ENCODE measurements around the gene S100A2.
A peak's percentile ranks its signal among the peaks of the same experiment; 100 is the strongest.

Gene S100A2

GRCh38 chr1:153543736-153544135 lies 21.9 kb downstream of the S100A2 start:
- Histone ChIP-seq H2AK5ac (ENCODE audit: low read depth, low read length) (peak overlapping the region; percentile 5), H3K4me3 (ENCODE audit: low read length in 2 of 2) (no peak overlapping the region), H3K79me1 (ENCODE audit: low read depth, low read length) (no peaks in the 10 kb centered on the region), H3K18ac (ENCODE audit: low read length) (no peak overlapping the region), H2BK5ac (ENCODE audit: low read length) (no peak overlapping the region), H3K27ac (replicated peaks; ENCODE audit: low read length) (no peak overlapping the region), H2BK12ac (ENCODE audit: low read length) (no peak overlapping the region), H3K36me3 (replicated peaks in 1 of 2; ENCODE audit: control insufficient read depth in 2 of 2, insufficient read depth in 2 of 2, low read length in 2 of 2) (no peaks in the 10 kb centered on the region), H3K4ac (ENCODE audit: low read length) (no peak overlapping the region), H3K4me1 (ENCODE audit: control insufficient read depth in 2 of 2, insufficient read depth in 1 of 2, low read depth in 1 of 2, low read length in 2 of 2) (peaks cover 13 to 31% of the 10 kb centered on the region in 2 donors), H2BK120ac (ENCODE audit: low read depth, low read length) (no peak overlapping the region), H4K8ac (ENCODE audit: low read depth, low read length) (no peak overlapping the region), H3K23ac (ENCODE audit: low read depth, low read length, poor library complexity) (no peak overlapping the region), H3K9ac (ENCODE audit: low read depth, low read length, poor library complexity) (no peak overlapping the region), H4K91ac (ENCODE audit: low read depth, low read length, poor library complexity) (no peak overlapping the region), H2AFZ (ENCODE audit: low read length) (no peak overlapping the region), H3K27me3 (ENCODE audit: control insufficient read depth in 3 of 3, insufficient read depth in 3 of 3, low read depth in 1 of 3, low read length in 3 of 3) (peaks cover 0 to 24% (median 0%) of the 10 kb centered on the region in 3 experiments), H3K14ac (ENCODE audit: low read length) (no peak overlapping the region), H2BK15ac (ENCODE audit: low read length) (no peak overlapping the region), H3K9me3 (replicated peaks in 1 of 2; ENCODE audit: control insufficient read depth in 2 of 2, insufficient read depth in 1 of 2, low read depth in 1 of 2, low read length in 2 of 2) (no peaks in the 10 kb centered on the region), H3K4me2 (ENCODE audit: insufficient read depth, low read length, poor library complexity, severe bottlenecking) (no peak overlapping the region)
- no peak for DNase-seq (ENCODE audit: low spot score)
- no CpG with 5 or more reads among the region's 4 CpGs for WGBS, 2 donors (ENCODE audit: extremely low coverage in 2 of 2, insufficient read length in 2 of 2, insufficient replicate concordance in 1 of 2)

DNA sequence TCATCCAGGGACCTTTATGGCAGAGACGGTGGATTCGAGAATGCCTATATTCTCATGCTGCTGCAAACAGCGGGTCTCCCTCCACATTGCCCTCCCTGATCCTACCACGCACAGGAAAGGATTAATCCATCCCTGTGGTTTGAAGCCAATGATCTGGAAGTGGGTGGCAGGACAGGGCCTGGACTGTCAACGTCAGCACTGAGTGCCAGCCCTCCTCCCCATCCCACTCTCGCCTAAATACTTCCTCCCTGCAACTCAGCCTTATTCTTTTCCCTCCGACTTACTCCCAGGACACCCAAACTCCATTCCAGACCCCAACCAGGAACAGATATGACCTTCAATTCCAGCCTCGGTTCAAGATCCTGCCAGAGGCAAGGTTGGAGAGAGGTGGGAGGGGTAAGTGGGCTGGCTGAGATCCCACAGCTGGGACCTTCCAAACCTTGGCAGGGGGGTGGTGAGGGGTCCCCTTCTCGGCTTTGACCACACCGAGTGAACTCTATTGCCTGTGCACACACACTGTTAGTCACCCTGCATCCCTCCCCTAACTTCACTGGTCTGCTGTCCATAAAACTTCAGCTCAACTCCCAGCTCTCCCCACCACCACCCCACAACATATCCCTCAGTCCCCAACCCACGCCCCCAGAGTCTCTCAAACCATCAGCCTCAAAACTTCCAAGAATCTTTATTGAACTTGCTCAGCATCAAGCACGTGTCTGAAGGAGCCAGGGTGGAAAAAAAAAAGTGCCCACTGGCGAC lies 22.5 kb downstream of the S100A2 start:
- H3K4me1 ChIP-seq (ENCODE audit: control insufficient read depth in 2 of 2, insufficient read depth in 1 of 2, low read depth in 1 of 2, low read length in 2 of 2) = peaks cover 13 to 32% of the 10 kb centered on the region in 2 donors
- H2BK5ac ChIP-seq (ENCODE audit: low read length) = no peak overlapping the region
- H2BK120ac ChIP-seq (ENCODE audit: low read depth, low read length) = no peak overlapping the region
- H2BK15ac ChIP-seq (ENCODE audit: low read length) = no peak overlapping the region
- H3K14ac ChIP-seq (ENCODE audit: low read length) = no peak overlapping the region
- H3K9me3 ChIP-seq (replicated peaks in 1 of 2; ENCODE audit: control insufficient read depth in 2 of 2, insufficient read depth in 1 of 2, low read depth in 1 of 2, low read length in 2 of 2) = no peaks in the 10 kb centered on the region
- H3K4ac ChIP-seq (ENCODE audit: low read length) = no peak overlapping the region
- no peak overlapping the region for H2AFZ ChIP-seq (ENCODE audit: low read length)
- H2BK12ac ChIP-seq (ENCODE audit: low read length) = no peak overlapping the region
- no peak for DNase-seq (ENCODE audit: low spot score)
- no peak overlapping the region for H4K91ac ChIP-seq (ENCODE audit: low read depth, low read length, poor library complexity)
- peak overlapping the region; percentile 1 for H3K18ac ChIP-seq (ENCODE audit: low read length)
- no peak overlapping the region for H3K4me3 ChIP-seq (ENCODE audit: low read length in 2 of 2)
- H3K27me3 ChIP-seq (ENCODE audit: control insufficient read depth in 3 of 3, insufficient read depth in 3 of 3, low read depth in 1 of 3, low read length in 3 of 3) = peaks cover 0 to 23% (median 0%) of the 10 kb centered on the region in 3 experiments
- H3K9ac ChIP-seq (ENCODE audit: low read depth, low read length, poor library complexity) = no peak overlapping the region
- no peaks in the 10 kb centered on the region for H3K79me1 ChIP-seq (ENCODE audit: low read depth, low read length)
- no peaks in the 10 kb centered on the region for H3K36me3 ChIP-seq (replicated peaks in 1 of 2; ENCODE audit: control insufficient read depth in 2 of 2, insufficient read depth in 2 of 2, low read length in 2 of 2)
- no CpG with 5 or more reads among the region's 13 CpGs for WGBS, 2 donors (ENCODE audit: extremely low coverage in 2 of 2, insufficient read length in 2 of 2, insufficient replicate concordance in 1 of 2)
- H3K23ac ChIP-seq (ENCODE audit: low read depth, low read length, poor library complexity) = no peak overlapping the region
- no peak overlapping the region for H4K8ac ChIP-seq (ENCODE audit: low read depth, low read length)
- H3K4me2 ChIP-seq (ENCODE audit: insufficient read depth, low read length, poor library complexity, severe bottlenecking) = no peak overlapping the region
- H2AK5ac ChIP-seq (ENCODE audit: low read depth, low read length) = peak overlapping the region; percentile 5
- H3K27ac ChIP-seq (replicated peaks; ENCODE audit: low read length) = no peak overlapping the region

- Histone ChIP-seq H4K8ac (ENCODE audit: low read depth, low read length) (no peak overlapping the region), H4K91ac (ENCODE audit: low read depth, low read length, poor library complexity) (no peak overlapping the region), H3K9me3 (replicated peaks in 1 of 2; ENCODE audit: control insufficient read depth in 2 of 2, insufficient read depth in 1 of 2, low read depth in 1 of 2, low read length in 2 of 2) (no peaks in the 10 kb centered on the region), H3K27me3 (ENCODE audit: control insufficient read depth in 3 of 3, insufficient read depth in 3 of 3, low read depth in 1 of 3, low read length in 3 of 3) (peaks cover 0 to 22% (median 0%) of the 10 kb centered on the region in 3 experiments), H3K9ac (ENCODE audit: low read depth, low read length, poor library complexity) (no peak overlapping the region), H3K36me3 (replicated peaks in 1 of 2; ENCODE audit: control insufficient read depth in 2 of 2, insufficient read depth in 2 of 2, low read length in 2 of 2) (no peaks in the 10 kb centered on the region), H3K4me2 (ENCODE audit: insufficient read depth, low read length, poor library complexity, severe bottlenecking) (no peak overlapping the region), H3K14ac (ENCODE audit: low read length) (no peak overlapping the region), H3K4me3 (ENCODE audit: low read length in 2 of 2) (no peak overlapping the region), H3K79me1 (ENCODE audit: low read depth, low read length) (no peaks in the 10 kb centered on the region), H2BK12ac (ENCODE audit: low read length) (no peak overlapping the region), H2BK5ac (ENCODE audit: low read length) (no peak overlapping the region), H3K4me1 (ENCODE audit: control insufficient read depth in 2 of 2, insufficient read depth in 1 of 2, low read depth in 1 of 2, low read length in 2 of 2) (peaks cover 9 to 25% of the 10 kb centered on the region in 2 donors), H3K4ac (ENCODE audit: low read length) (no peak overlapping the region), H3K18ac (ENCODE audit: low read length) (no peak overlapping the region), H2BK15ac (ENCODE audit: low read length) (no peak overlapping the region), H3K23ac (ENCODE audit: low read depth, low read length, poor library complexity) (no peak overlapping the region), H2BK120ac (ENCODE audit: low read depth, low read length) (no peak overlapping the region), H3K27ac (replicated peaks; ENCODE audit: low read length) (no peak overlapping the region), H2AK5ac (ENCODE audit: low read depth, low read length) (no peak overlapping the region), H2AFZ (ENCODE audit: low read length) (no peak overlapping the region)
- WGBS, 2 donors (ENCODE audit: extremely low coverage in 2 of 2, insufficient read length in 2 of 2, insufficient replicate concordance in 1 of 2) = no CpG with 5 or more reads among the region's 13 CpGs
- no peak for DNase-seq (ENCODE audit: low spot score)
Measured at GRCh38 chr1:153541641-153542590, 23.7 kb downstream of the S100A2 start.

All from neuronal stem cell (in vitro differentiated cells).